ENCODE results near the gene PPTC7. TPM values are rescaled to one million over a fixed set of nuclear protein-coding genes. Genes with fewer than 3 reads are reported as not detected.

Gene PPTC7
- total RNA-seq, 4 donors from 2014 or later: 24.6 to 36.6 (median 29.1) TPM

- 95% methylated on average over 3 of the region's 3 CpGs for WGBS
- TF ChIP-seq POLR2AphosphoS5 (IDR thresholded peaks at IDR 0.05) (no peak), CTCF (IDR thresholded peaks at IDR 0.05) (no peak), EP300 (IDR thresholded peaks at IDR 0.05) (no peak), POLR2A (IDR thresholded peaks at IDR 0.05) (no peak)
- H3K36me3 ChIP-seq: peaks cover 7% of the 10 kb centered on the region
- H3K4me1 ChIP-seq: peaks cover 39% of the 10 kb centered on the region
- no peaks in the 10 kb centered on the region for H3K9me3 ChIP-seq
- H3K27ac ChIP-seq: no peak overlapping the region
- no peak overlapping the region for H3K4me3 ChIP-seq
- no peaks in the 10 kb centered on the region for H3K27me3 ChIP-seq
- no peak for DNase-seq (ENCODE audit: low spot score in 2 of 2)
Observed at GRCh38 chr12:110554184-110554583, 28.9 kb downstream of the PPTC7 start.

GRCh38 chr12:110550981-110551380 lies 32.1 kb downstream of the PPTC7 start:
- Histone ChIP-seq H3K27me3 (no peaks in the 10 kb centered on the region), H3K4me3 (no peak overlapping the region), H3K9me3 (no peaks in the 10 kb centered on the region), H3K27ac (no peak overlapping the region), H3K36me3 (peaks cover 13% of the 10 kb centered on the region), H3K4me1 (peaks cover 44% of the 10 kb centered on the region)
- TF ChIP-seq POLR2A (IDR thresholded peaks at IDR 0.05) (no peak), EP300 (IDR thresholded peaks at IDR 0.05) (no peak), CTCF (IDR thresholded peaks at IDR 0.05) (no peak), POLR2AphosphoS5 (IDR thresholded peaks at IDR 0.05) (no peak)
- no peak for DNase-seq (ENCODE audit: low spot score in 2 of 2)
- 92% methylated on average over 4 of the region's 4 CpGs for WGBS

GRCh38 chr12:110549716-110550115 lies 33.4 kb downstream of the PPTC7 start:
- Histone ChIP-seq H3K27me3 (no peaks in the 10 kb centered on the region), H3K9me3 (no peaks in the 10 kb centered on the region), H3K27ac (no peak overlapping the region), H3K36me3 (peaks cover 13% of the 10 kb centered on the region), H3K4me1 (peaks cover 44% of the 10 kb centered on the region), H3K4me3 (no peak overlapping the region)
- 89% methylated on average over 2 of the region's 2 CpGs for WGBS
- TF ChIP-seq EP300 (IDR thresholded peaks at IDR 0.05) (no peak), POLR2A (IDR thresholded peaks at IDR 0.05) (no peak), POLR2AphosphoS5 (IDR thresholded peaks at IDR 0.05) (no peak), CTCF (IDR thresholded peaks at IDR 0.05) (no peak)
- DNase-seq (ENCODE audit: low spot score in 2 of 2): no peak

GRCh38 chr12:110548678-110549077 lies 34.4 kb downstream of the PPTC7 start:
- Histone ChIP-seq H3K4me3 (no peak overlapping the region), H3K4me1 (peaks cover 50% of the 10 kb centered on the region), H3K27ac (no peak overlapping the region), H3K27me3 (no peaks in the 10 kb centered on the region), H3K9me3 (no peaks in the 10 kb centered on the region), H3K36me3 (peaks cover 13% of the 10 kb centered on the region)
- no peak for TF ChIP-seq POLR2A (IDR thresholded peaks at IDR 0.05)
- no peak for TF ChIP-seq EP300 (IDR thresholded peaks at IDR 0.05)
- no peak for TF ChIP-seq POLR2AphosphoS5 (IDR thresholded peaks at IDR 0.05)
- no peak for TF ChIP-seq CTCF (IDR thresholded peaks at IDR 0.05)
- no peak for DNase-seq (ENCODE audit: low spot score in 2 of 2)
- WGBS: 79% methylated on average over 7 of the region's 7 CpGs

GRCh38 chr12:110547090-110547489 lies 36.0 kb downstream of the PPTC7 start:
- 94% methylated on average over 2 of the region's 2 CpGs for WGBS
- Histone ChIP-seq H3K36me3 (peaks cover 13% of the 10 kb centered on the region), H3K27me3 (no peaks in the 10 kb centered on the region), H3K9me3 (no peaks in the 10 kb centered on the region), H3K4me1 (peaks cover 64% of the 10 kb centered on the region), H3K4me3 (no peak overlapping the region), H3K27ac (no peak overlapping the region)
- no peak for TF ChIP-seq POLR2AphosphoS5 (IDR thresholded peaks at IDR 0.05)
- TF ChIP-seq EP300 (IDR thresholded peaks at IDR 0.05): no peak
- no peak for TF ChIP-seq CTCF (IDR thresholded peaks at IDR 0.05)
- TF ChIP-seq POLR2A (IDR thresholded peaks at IDR 0.05): no peak
- DNase-seq (ENCODE audit: low spot score in 2 of 2): no peak
